Effector memory CD8-positive, alpha-beta T cell (primary cell): ENCODE data around the gene SLC25A23.

Experiments
- ATAC-seq: fragments of 150-1000 bp; cut with Tn5 transposase; replicated peaks from 2 replicates; pipeline ENCODE4 v1.10.0; 2021; ENCODE audit warnings: mild to moderate bottlenecking, moderate library complexity
- DNase-seq, 3 experiments: peaks; one replicate each; pipeline ENCODE4 v3.0.0; 2021
- H3K27ac Mint-ChIP-seq, 2 donors: one replicate each; pipeline ENCODE4 v1.8.0; 2022; ENCODE audit warnings: mild to moderate bottlenecking in 2 of 2, mixed read lengths in 2 of 2, moderate library complexity in 2 of 2
- H3K27me3 Mint-ChIP-seq, 2 donors: one replicate each; pipeline ENCODE4 v1.8.0; 2022; ENCODE audit warnings: mixed read lengths in 2 of 2
- H3K36me3 Mint-ChIP-seq: one replicate; pipeline ENCODE4 v1.8.0; 2022; ENCODE audit warnings: mild to moderate bottlenecking, moderate library complexity, mixed read lengths; ENCODE audit not compliant: insufficient read depth
- H3K4me1 Mint-ChIP-seq, 2 donors: one replicate each; pipeline ENCODE4 v1.8.0; 2022; ENCODE audit warnings: low read depth in 2 of 2, mixed read lengths in 2 of 2
- H3K4me3 Mint-ChIP-seq, 2 donors: one replicate each; pipeline ENCODE4 v1.8.0; 2022; ENCODE audit warnings: mild to moderate bottlenecking in 2 of 2, mixed read lengths in 2 of 2, moderate library complexity in 2 of 2
- H3K9me3 Mint-ChIP-seq, 2 donors: one replicate each; pipeline ENCODE4 v1.8.0; 2022; ENCODE audit warnings: mixed read lengths in 2 of 2

The SLC25A23 gene

DNA sequence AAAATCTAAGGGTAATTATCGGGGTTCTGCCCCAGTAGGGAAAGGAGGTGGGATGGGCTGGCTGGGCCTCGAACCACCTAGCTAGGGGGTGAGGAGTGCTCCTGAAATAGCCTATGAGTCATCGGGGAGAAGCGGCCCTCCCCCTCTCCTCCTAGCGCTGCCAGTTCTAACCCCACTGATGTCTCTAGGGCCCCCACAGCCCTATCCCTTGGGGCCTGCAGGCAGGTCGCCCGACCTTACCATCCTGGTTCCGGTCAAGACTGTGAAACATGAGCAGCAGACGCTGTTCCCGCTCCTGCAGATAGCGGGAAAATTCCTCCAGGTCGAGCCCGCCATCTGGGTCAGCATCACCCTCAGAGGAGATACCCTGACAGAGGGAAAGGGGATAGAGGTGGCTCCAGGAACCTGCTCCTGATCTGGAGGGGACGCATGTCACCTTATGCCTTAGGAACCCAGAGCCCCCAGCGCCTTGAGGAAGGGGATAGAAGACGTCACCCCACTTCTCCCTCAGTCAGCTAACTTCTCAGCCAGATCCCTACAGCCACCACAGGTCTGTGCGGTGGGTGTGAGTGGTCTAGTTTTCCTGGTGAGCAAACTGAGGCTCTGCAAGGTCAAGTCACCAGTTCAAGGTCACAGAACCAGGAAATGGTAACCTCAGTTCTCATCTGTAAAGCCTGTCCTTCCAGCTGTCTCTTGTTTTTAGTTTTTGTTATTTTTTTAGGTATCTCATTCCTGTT, 1.5 kb downstream of the SLC25A23 start:
- peaks cover 23% of the 10 kb centered on the region for H3K36me3 Mint-ChIP-seq
- H3K27ac Mint-ChIP-seq: peak overlapping the region in 1 of 2 donors; percentile 89
- peak overlapping the region; percentile 88 to 93 for H3K4me3 Mint-ChIP-seq
- peaks cover 11 to 13% of the 10 kb centered on the region in 2 donors for H3K4me1 Mint-ChIP-seq
- no peaks in the 10 kb centered on the region for H3K27me3 Mint-ChIP-seq
- DNase-seq (no peak), ATAC-seq (no peak)
- no peaks in the 10 kb centered on the region for H3K9me3 Mint-ChIP-seq

DNA sequence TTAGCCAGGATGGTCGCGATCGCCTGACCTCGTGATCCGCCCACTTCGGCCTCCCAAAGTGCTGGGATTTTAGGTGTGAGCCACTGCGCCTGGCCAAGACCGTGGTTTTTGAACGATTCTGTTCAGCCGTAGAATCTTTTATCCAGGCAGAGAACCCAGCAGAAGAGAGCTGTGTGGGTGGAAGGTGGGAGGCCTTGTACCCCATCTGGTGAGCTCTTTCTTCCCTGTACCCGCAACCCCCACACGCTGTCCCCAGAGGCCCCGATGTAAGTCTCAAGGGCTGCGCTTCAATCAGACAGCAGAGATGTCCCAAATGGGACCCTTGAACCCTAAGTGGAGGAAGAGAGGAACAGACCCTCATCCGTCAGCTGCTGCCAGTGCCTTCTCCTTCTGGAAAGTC, 3.7 kb downstream of the SLC25A23 start:
- peaks cover 11 to 13% of the 10 kb centered on the region in 2 donors for H3K4me1 Mint-ChIP-seq
- H3K36me3 Mint-ChIP-seq: peaks cover 21% of the 10 kb centered on the region
- H3K27me3 Mint-ChIP-seq: no peaks in the 10 kb centered on the region
- ATAC-seq: no peak
- H3K27ac Mint-ChIP-seq: no peak overlapping the region
- H3K4me3 Mint-ChIP-seq: no peak overlapping the region
- no peaks in the 10 kb centered on the region for H3K9me3 Mint-ChIP-seq
- no peak for DNase-seq

DNA sequence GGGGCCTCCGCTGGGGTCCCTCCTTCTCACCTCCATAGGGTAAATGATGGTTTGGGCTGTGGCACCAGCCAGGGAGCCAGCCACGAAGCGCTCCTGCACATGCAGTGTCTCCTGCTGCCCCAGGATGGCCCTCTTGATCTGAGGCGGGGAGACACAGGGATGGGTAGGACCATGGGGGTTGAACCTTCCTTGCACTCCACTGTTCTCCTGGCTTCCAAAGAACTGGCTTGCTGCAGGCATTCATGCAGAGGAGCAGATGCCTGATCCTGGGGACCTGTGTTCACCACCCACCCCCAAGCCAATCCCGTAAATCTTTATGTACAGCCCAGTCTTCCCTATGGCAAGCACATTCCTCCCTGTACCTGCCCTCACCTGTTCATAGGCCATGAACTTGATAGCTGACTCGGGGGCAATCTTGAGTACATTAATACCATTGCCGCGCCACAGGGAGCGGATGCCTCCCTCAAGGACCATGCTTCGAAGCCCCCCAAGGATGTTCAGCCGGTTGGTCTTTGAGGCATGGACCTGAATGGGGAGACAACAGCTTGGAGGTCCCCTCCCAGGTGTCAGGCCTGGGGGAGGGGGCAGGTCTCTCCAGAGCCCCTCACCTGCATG, 5.5 kb downstream of the SLC25A23 start:
- ATAC-seq: no peak
- peaks cover 6% of the 10 kb centered on the region in 2 donors for H3K4me1 Mint-ChIP-seq
- H3K36me3 Mint-ChIP-seq: peaks cover 10% of the 10 kb centered on the region
- H3K27me3 Mint-ChIP-seq: no peaks in the 10 kb centered on the region
- no peak overlapping the region for H3K4me3 Mint-ChIP-seq
- H3K27ac Mint-ChIP-seq: no peak overlapping the region
- no peaks in the 10 kb centered on the region for H3K9me3 Mint-ChIP-seq
- DNase-seq: no peak

GRCh38 chr19:6452899-6453298, 6.7 kb downstream of the SLC25A23 start:
- H3K36me3 Mint-ChIP-seq: peaks cover 6% of the 10 kb centered on the region
- H3K4me1 Mint-ChIP-seq: no peaks in the 10 kb centered on the region
- no peaks in the 10 kb centered on the region for H3K9me3 Mint-ChIP-seq
- DNase-seq (no peak), ATAC-seq (no peak)
- H3K4me3 Mint-ChIP-seq: no peak overlapping the region
- H3K27ac Mint-ChIP-seq: no peak overlapping the region
- no peaks in the 10 kb centered on the region for H3K27me3 Mint-ChIP-seq

- peaks cover 6% of the 10 kb centered on the region for H3K36me3 Mint-ChIP-seq
- DNase-seq (no peak), ATAC-seq (no peak)
- no peak overlapping the region for H3K27ac Mint-ChIP-seq
- H3K27me3 Mint-ChIP-seq: no peaks in the 10 kb centered on the region
- no peaks in the 10 kb centered on the region for H3K9me3 Mint-ChIP-seq
- H3K4me3 Mint-ChIP-seq: no peak overlapping the region
- no peaks in the 10 kb centered on the region for H3K4me1 Mint-ChIP-seq
Observed at GRCh38 chr19:6452223-6452614, 7.4 kb downstream of the SLC25A23 start.

GRCh38 chr19:6451583-6452222, 7.9 kb downstream of the SLC25A23 start:
- H3K36me3 Mint-ChIP-seq: peaks cover 6% of the 10 kb centered on the region
- H3K27me3 Mint-ChIP-seq: no peaks in the 10 kb centered on the region
- H3K4me1 Mint-ChIP-seq: no peaks in the 10 kb centered on the region
- no peak overlapping the region for H3K27ac Mint-ChIP-seq
- ATAC-seq: no peak
- no peaks in the 10 kb centered on the region for H3K9me3 Mint-ChIP-seq
- no peak for DNase-seq
- no peak overlapping the region for H3K4me3 Mint-ChIP-seq

GRCh38 chr19:6450166-6450565, 9.4 kb downstream of the SLC25A23 start:
- Mint-ChIP-seq H3K27me3 (no peaks in the 10 kb centered on the region), H3K36me3 (peaks cover 6% of the 10 kb centered on the region), H3K4me1 (no peaks in the 10 kb centered on the region), H3K9me3 (no peaks in the 10 kb centered on the region), H3K4me3 (no peak overlapping the region), H3K27ac (no peak overlapping the region)
- ATAC-seq (no peak), DNase-seq (no peak)

DNA sequence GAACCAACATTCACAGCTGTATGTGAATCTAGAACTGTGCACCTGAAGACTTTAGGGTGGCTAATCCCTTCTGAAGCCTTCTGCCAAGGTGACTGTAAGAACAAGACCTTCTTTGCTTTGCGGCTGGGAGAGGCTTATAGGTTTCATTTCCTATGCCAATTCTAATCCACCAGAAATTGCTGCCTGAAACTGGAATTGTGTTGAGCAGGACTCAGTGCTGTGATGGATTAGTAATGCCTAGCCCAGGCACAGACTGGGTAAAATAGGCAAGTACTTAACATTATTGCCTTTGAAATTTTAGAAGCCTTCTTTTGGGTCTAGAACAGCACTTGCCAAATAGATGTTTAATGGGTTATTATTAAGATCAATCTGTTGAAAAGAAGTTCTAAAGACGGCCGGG, 11.5 kb downstream of the SLC25A23 start:
- Mint-ChIP-seq H3K27ac (no peak overlapping the region), H3K4me3 (no peak overlapping the region), H3K9me3 (no peaks in the 10 kb centered on the region), H3K36me3 (peaks cover 2% of the 10 kb centered on the region), H3K27me3 (no peaks in the 10 kb centered on the region), H3K4me1 (no peaks in the 10 kb centered on the region)
- ATAC-seq (no peak), DNase-seq (no peak)

- H3K27me3 Mint-ChIP-seq: no peaks in the 10 kb centered on the region
- no peaks in the 10 kb centered on the region for H3K9me3 Mint-ChIP-seq
- H3K4me3 Mint-ChIP-seq: no peak overlapping the region
- peaks cover 0 to 2% of the 10 kb centered on the region in 2 donors for H3K4me1 Mint-ChIP-seq
- no peak for ATAC-seq
- H3K27ac Mint-ChIP-seq: no peak overlapping the region
- no peak for DNase-seq
- peaks cover 2% of the 10 kb centered on the region for H3K36me3 Mint-ChIP-seq
Observed at GRCh38 chr19:6446452-6446851, 13.1 kb downstream of the SLC25A23 start.

GRCh38 chr19:6443986-6444385, 15.6 kb downstream of the SLC25A23 start:
- Mint-ChIP-seq H3K36me3 (no peaks in the 10 kb centered on the region), H3K4me1 (peaks cover 0 to 5% of the 10 kb centered on the region in 2 donors), H3K27me3 (no peaks in the 10 kb centered on the region), H3K27ac (no peak overlapping the region), H3K4me3 (no peak overlapping the region), H3K9me3 (no peaks in the 10 kb centered on the region)
- DNase-seq (no peak), ATAC-seq (no peak)

DNA sequence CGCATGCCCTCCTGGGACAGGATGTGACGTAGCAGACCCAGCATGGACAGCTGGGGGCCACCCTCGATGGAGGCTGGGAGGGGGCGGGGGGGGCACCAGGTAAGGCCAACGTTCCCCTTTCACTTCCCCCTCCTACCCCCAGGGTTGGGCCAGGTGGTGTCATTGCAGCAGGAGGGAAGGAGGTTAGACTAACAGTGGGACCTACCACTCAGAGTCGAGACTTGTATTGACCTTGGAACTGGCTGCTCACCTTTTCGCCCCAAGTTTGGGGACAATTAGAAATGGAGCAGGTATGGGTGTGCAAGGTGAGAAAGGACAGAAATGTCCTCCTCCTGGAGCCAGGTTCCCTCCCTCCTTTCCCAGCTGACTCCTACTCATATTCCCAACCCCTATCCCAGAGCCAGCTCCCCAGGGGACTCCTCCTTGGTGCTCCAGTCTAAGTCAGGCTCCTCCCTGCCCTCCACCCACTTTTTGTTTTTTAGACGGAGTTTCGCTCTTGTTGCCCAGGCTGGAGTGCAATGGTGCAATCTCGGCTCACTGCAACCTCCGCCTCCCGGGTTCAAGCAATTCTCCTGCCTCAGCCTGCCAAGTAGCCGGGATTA, 17.4 kb downstream of the SLC25A23 start:
- Mint-ChIP-seq H3K4me1 (peaks cover 0 to 5% of the 10 kb centered on the region in 2 donors), H3K4me3 (no peak overlapping the region)

GRCh38 chr19:6440905-6441304, 18.7 kb downstream of the SLC25A23 start:
- no peak for DNase-seq
- H3K36me3 Mint-ChIP-seq: no peaks in the 10 kb centered on the region
- H3K4me3 Mint-ChIP-seq: no peak overlapping the region
- peak overlapping the region in 1 of 2 donors; percentile 68 for H3K27ac Mint-ChIP-seq
- peaks cover 0 to 5% of the 10 kb centered on the region in 2 donors for H3K4me1 Mint-ChIP-seq
- no peaks in the 10 kb centered on the region for H3K27me3 Mint-ChIP-seq
- no peaks in the 10 kb centered on the region for H3K9me3 Mint-ChIP-seq
- ATAC-seq: no peak

More for the DNA sequence above, 17.4 kb downstream of the SLC25A23 start:
- no peaks in the 10 kb centered on the region for H3K36me3 Mint-ChIP-seq
- ATAC-seq (no peak), DNase-seq (no peak)
- H3K9me3 Mint-ChIP-seq: no peaks in the 10 kb centered on the region
- no peaks in the 10 kb centered on the region for H3K27me3 Mint-ChIP-seq
- H3K27ac Mint-ChIP-seq: no peak overlapping the region

GRCh38 chr19:6439743-6440142, 19.8 kb downstream of the SLC25A23 start:
- ATAC-seq (no peak), DNase-seq (no peak)
- H3K4me1 Mint-ChIP-seq: peaks cover 0 to 5% of the 10 kb centered on the region in 2 donors
- H3K27ac Mint-ChIP-seq: no peak overlapping the region
- H3K4me3 Mint-ChIP-seq: no peak overlapping the region
- H3K9me3 Mint-ChIP-seq: no peaks in the 10 kb centered on the region
- H3K36me3 Mint-ChIP-seq: no peaks in the 10 kb centered on the region
- no peaks in the 10 kb centered on the region for H3K27me3 Mint-ChIP-seq
